Fibroblast of lung (primary cell): Measurements from ENCODE around the gene SIPA1L3. TPM values are rescaled to one million over a fixed set of nuclear protein-coding genes. Genes with fewer than 3 reads are reported as not detected.
A peak's percentile ranks its signal among the peaks of the same experiment; 100 is the strongest.

Experiments
- DNase-seq, 2 donors: peaks; one replicate each; pipeline versions ENCODE4 v3.0.0 to v3.0.0-alpha.2; 2010; ENCODE audit warnings: low read depth in 2 of 2
- H2AFZ ChIP-seq: 2 replicates; pipeline ENCODE4 v1.5.1; 2012; ENCODE audit warnings: low read length, control low read depth, inconsistent platforms
- H3K27ac ChIP-seq: 2 replicates; pipeline ENCODE4 v1.5.1; 2011; ENCODE audit warnings: low read length, control low read depth; ENCODE audit not compliant: insufficient read depth
- H3K27me3 ChIP-seq: 2 replicates; pipeline ENCODE4 v1.5.1; 2011; ENCODE audit warnings: mild to moderate bottlenecking, low read length; ENCODE audit not compliant: control insufficient read depth, insufficient read depth
- H3K36me3 ChIP-seq: 2 replicates; pipeline ENCODE4 v1.5.1; 2011; ENCODE audit warnings: low read length; ENCODE audit not compliant: control insufficient read depth, insufficient read depth
- H3K4me1 ChIP-seq: 2 replicates; pipeline ENCODE4 v1.5.1; 2011; ENCODE audit warnings: low read length; ENCODE audit not compliant: control insufficient read depth, insufficient read depth; ENCODE audit errors: extremely low read depth
- H3K4me2 ChIP-seq: 2 replicates; pipeline ENCODE4 v1.5.1; 2011; ENCODE audit warnings: low read length, control low read depth; ENCODE audit not compliant: insufficient read depth; ENCODE audit errors: extremely low read depth
- H3K4me3 ChIP-seq, 4 experiments: fragments of 200-600 bp in 1 of 4; sonication (generic) in 1 of 4; replicated peaks in 1 of 4; 2 replicates each; pipeline ENCODE4 v1.5.1; 2011 to 2016; ENCODE audit warnings: low read length in 4 of 4, low read depth in 3 of 4, mild to moderate bottlenecking in 3 of 4, control low read depth in 2 of 4, inconsistent platforms in 1 of 4, mixed read lengths in 1 of 4; ENCODE audit not compliant: insufficient read depth in 1 of 4; ENCODE audit errors: control extremely low read depth in 1 of 4
- H3K79me2 ChIP-seq: 2 replicates; pipeline ENCODE4 v1.5.1; 2012; ENCODE audit warnings: mild to moderate bottlenecking, low read length, inconsistent platforms; ENCODE audit not compliant: control insufficient read depth, insufficient read depth
- H3K9ac ChIP-seq: 2 replicates; pipeline ENCODE4 v1.5.1; 2011; ENCODE audit warnings: mild to moderate bottlenecking, low read length, control low read depth; ENCODE audit not compliant: insufficient read depth
- H3K9me3 ChIP-seq: 2 replicates; pipeline ENCODE4 v1.5.1; 2012; ENCODE audit warnings: low read depth, low read length; ENCODE audit not compliant: control insufficient read depth, insufficient read depth
- H4K20me1 ChIP-seq: 2 replicates; pipeline ENCODE4 v1.5.1; 2011; ENCODE audit warnings: low read length; ENCODE audit not compliant: control insufficient read depth, insufficient read depth; ENCODE audit errors: extremely low read depth
- EZH2 ChIP-seq: IDR thresholded peaks from 2 replicates; pipeline ENCODE4 v1.5.1; 2012; ENCODE audit warnings: low read length, control low read depth, mild to moderate bottlenecking; ENCODE audit errors: missing control alignments
- polyA plus RNA-seq, 2 donors: library from polyadenylated mRNA; depleted of rRNA in 1 of 2; stranded (reverse) in 1 of 2; unstranded in 1 of 2; fragments of >200 nt; gene quantifications; 2 replicates each; pipeline ENCODE4 v1.2.1, GENCODE V29; 2011 to 2012; ENCODE audit warnings: missing spikeins in 1 of 2
- total RNA-seq: library from RNA; depleted of rRNA; stranded (reverse); fragments of >200 nt; gene quantifications from 2 replicates; pipeline ENCODE4 v1.2.1, GENCODE V29; 2014
- TF ChIP-seq, protein P1 (sequence below), 2 donors: IDR thresholded peaks in 1 of 2; conservative IDR thresholded peaks in 1 of 2; 1 replicate in 1 of 2; 2 replicates in 1 of 2; pipeline ENCODE4 v1.5.1; 2011 to 2012; ENCODE audit warnings: low read length in 2 of 2, control low read depth in 1 of 2, inconsistent platforms in 1 of 2, low read depth in 1 of 2, mild to moderate bottlenecking in 1 of 2

SIPA1L3 gene
- total and polyA plus RNA-seq, 2 donors (not counting 1 experiment from before 2014, with no cell fraction given): 3.7 to 10.1 TPM

DNA sequence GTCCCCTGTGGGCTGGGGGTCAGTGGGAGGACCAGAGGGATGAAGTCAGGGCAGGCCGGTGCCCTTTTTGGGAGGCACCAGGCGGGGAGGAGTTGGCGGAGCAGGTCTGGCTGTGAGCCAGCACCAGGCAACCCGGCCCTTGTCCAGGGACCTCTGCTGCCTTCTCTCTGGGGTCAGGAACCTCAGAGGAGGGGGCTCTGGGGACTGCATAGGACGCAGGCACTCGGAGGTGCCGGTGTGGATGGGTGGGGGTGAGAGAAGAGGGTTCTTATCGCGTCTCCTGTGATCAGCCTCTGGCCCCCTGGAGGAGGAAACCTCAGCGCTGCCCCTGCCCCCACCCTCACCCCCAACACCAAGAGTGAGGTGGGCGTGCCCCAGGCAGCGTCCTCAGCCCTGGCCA lies 300.5 kb downstream of the SIPA1L3 start:
- Histone ChIP-seq H3K36me3 (peaks cover 2% of the 10 kb centered on the region), H3K27ac (no peak overlapping the region), H3K4me2 (no peak overlapping the region), H2AFZ (no peak overlapping the region), H3K79me2 (no peaks in the 10 kb centered on the region), H3K9me3 (no peaks in the 10 kb centered on the region), H3K4me1 (peaks cover 8% of the 10 kb centered on the region), H3K9ac (no peak overlapping the region), H4K20me1 (no peaks in the 10 kb centered on the region), H3K4me3 (no peak overlapping the region), H3K27me3 (no peaks in the 10 kb centered on the region)
- DNase-seq: no peak
- TF ChIP-seq EZH2: no peak
- TF ChIP-seq, protein P1, sequence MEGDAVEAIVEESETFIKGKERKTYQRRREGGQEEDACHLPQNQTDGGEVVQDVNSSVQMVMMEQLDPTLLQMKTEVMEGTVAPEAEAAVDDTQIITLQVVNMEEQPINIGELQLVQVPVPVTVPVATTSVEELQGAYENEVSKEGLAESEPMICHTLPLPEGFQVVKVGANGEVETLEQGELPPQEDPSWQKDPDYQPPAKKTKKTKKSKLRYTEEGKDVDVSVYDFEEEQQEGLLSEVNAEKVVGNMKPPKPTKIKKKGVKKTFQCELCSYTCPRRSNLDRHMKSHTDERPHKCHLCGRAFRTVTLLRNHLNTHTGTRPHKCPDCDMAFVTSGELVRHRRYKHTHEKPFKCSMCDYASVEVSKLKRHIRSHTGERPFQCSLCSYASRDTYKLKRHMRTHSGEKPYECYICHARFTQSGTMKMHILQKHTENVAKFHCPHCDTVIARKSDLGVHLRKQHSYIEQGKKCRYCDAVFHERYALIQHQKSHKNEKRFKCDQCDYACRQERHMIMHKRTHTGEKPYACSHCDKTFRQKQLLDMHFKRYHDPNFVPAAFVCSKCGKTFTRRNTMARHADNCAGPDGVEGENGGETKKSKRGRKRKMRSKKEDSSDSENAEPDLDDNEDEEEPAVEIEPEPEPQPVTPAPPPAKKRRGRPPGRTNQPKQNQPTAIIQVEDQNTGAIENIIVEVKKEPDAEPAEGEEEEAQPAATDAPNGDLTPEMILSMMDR (conservative IDR thresholded peaks at IDR 0.05 in 1 of 2, IDR thresholded peaks at IDR 0.05 in 1 of 2; ENCODE audit: low read depth in 1 of 2, low read length in 2 of 2): no peak

- no peak overlapping the region for H3K4me2 ChIP-seq
- no peaks in the 10 kb centered on the region for H3K27me3 ChIP-seq
- peaks cover 8% of the 10 kb centered on the region for H3K4me1 ChIP-seq
- no peaks in the 10 kb centered on the region for H4K20me1 ChIP-seq
- H3K36me3 ChIP-seq: peaks cover 2% of the 10 kb centered on the region
- DNase-seq: no peak
- H3K79me2 ChIP-seq: no peaks in the 10 kb centered on the region
- no peak overlapping the region for H3K4me3 ChIP-seq
- no peaks in the 10 kb centered on the region for H3K9me3 ChIP-seq
- TF ChIP-seq, protein P1 (conservative IDR thresholded peaks at IDR 0.05 in 1 of 2, IDR thresholded peaks at IDR 0.05 in 1 of 2; ENCODE audit: low read depth in 1 of 2, low read length in 2 of 2): no peak
- TF ChIP-seq EZH2: no peak
- no peak overlapping the region for H3K27ac ChIP-seq
- no peak overlapping the region for H2AFZ ChIP-seq
- H3K9ac ChIP-seq: no peak overlapping the region
Observed at GRCh38 chr19:38208571-38208970, 301.6 kb downstream of the SIPA1L3 start.

- H3K9ac ChIP-seq: no peak overlapping the region
- DNase-seq: no peak
- H3K4me1 ChIP-seq: peaks cover 11% of the 10 kb centered on the region
- peak overlapping the region in 1 of 4 experiments; percentile 39 for H3K4me3 ChIP-seq
- peak overlapping the region; percentile 18 for H3K4me2 ChIP-seq
- H3K79me2 ChIP-seq: no peaks in the 10 kb centered on the region
- H3K9me3 ChIP-seq: no peaks in the 10 kb centered on the region
- TF ChIP-seq, protein P1 (conservative IDR thresholded peaks at IDR 0.05 in 1 of 2, IDR thresholded peaks at IDR 0.05 in 1 of 2; ENCODE audit: low read depth in 1 of 2, low read length in 2 of 2): no peak
- TF ChIP-seq EZH2: no peak
- H3K27ac ChIP-seq: no peak overlapping the region
- H3K36me3 ChIP-seq: no peaks in the 10 kb centered on the region
- no peaks in the 10 kb centered on the region for H3K27me3 ChIP-seq
- H2AFZ ChIP-seq: no peak overlapping the region
- no peaks in the 10 kb centered on the region for H4K20me1 ChIP-seq
Observed at GRCh38 chr19:38209152-38209551, 302.1 kb downstream of the SIPA1L3 start.
